Embryonic facial prominence (tissue), 1 donor: ENCODE measurements around the gene LRCH1.

Source experiments
- DNase-seq: peaks from one replicate; pipeline ENCODE4 v3.0.0-alpha.2; 2016; ENCODE audit errors: extremely low spot score

Gene LRCH1

GRCh38 chr13:46535825-46536224 is 17.1 kb upstream of the LRCH1 start:
- DNase-seq = no peak

GRCh38 chr13:46536341-46536740 is 16.6 kb upstream of the LRCH1 start:
- no peak for DNase-seq

GRCh38 chr13:46539231-46539630 is 13.7 kb upstream of the LRCH1 start:
- no peak for DNase-seq

GRCh38 chr13:46541210-46541609 is 11.8 kb upstream of the LRCH1 start:
- no peak for DNase-seq

- DNase-seq = no peak
Measured at GRCh38 chr13:46542833-46543232, 10.1 kb upstream of the LRCH1 start.

GRCh38 chr13:46543287-46543686 is 9.7 kb upstream of the LRCH1 start:
- DNase-seq = no peak

DNA sequence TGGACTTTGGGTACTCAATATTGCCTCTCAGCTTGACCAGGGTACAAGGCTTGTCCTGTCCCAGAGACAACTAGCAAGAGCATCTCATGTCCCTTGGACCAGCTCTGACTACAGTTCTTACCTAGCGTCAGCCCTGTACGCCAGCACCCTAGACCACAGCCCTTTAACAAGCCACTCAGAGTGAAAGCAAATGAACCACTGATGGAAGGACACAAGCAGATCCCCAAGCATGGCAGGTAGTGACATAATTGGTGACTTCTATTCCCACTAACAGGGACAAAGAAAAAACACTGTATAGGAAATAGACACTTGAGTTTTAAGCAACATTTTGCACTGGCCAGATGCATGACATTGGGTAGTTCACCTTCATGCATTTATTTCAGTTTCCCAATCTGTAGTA is 8.8 kb upstream of the LRCH1 start:
- DNase-seq = no peak

DNA sequence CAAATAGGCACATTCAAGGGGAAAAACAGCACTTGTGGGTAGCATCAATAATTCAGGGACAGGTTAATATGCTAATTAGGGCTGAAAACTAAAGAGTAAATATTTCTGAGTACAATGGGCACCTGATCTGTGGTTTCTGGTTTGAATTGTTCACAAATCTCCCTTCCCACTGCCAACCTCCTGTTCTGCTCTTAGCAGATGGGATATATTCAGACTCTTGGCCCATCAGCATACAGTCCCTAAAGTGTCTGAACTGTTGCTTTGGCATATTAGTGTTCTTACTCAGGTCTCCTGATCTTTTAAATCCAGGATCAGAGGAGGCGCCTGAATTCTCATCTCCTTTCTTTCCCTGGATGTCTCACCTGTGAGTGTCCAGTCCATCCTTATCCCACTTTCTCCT is 8.2 kb upstream of the LRCH1 start:
- no peak for DNase-seq

DNA sequence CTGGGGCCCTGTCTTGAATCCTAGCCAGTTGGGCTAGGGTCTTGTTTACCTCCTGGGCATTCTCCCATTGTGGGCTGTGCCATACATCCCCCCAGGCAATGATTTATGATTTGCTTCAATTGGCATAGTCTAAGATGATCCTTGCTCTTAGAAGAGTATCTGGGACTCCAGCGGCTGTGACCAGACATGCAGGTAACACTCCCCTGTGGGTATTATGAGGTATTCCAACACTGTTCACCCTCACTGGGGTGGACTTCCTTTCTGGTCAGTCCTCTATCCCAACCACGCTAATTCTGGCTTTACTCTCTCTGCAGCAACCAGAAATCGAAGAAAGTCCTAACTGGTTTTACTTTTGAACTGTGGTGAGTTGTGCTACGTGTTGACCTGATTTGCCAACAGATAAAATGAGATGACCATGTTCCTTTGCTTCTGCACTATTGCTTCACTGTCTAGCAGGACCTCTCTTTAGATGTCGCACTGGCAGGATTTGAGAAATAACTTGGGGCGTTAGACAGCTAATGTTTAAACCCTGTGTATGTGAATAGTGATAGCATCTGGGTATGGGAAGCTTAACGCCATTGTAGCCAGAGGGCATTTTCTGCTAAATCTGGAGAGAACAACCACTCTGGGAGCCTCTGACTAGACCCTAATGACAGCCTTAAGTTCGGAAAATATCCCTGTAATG is 6.7 kb upstream of the LRCH1 start:
- no peak for DNase-seq

DNA sequence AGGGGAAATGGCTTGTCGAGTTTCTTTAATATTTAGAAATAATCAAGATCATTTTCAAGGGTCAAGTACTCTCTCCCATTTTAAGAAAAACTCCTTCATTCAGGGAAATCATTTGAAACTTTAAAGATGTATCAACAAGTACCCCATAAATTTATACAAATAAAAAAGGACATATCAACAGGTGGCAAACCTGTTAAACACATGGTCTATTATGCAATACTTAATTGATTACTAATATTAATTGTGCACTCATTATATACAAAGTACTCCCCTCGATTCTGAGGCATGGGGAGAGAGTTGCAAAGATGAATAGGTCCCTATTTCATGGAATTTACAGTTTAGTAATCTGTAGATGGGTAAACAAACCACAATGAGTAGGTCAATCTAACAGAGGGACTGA is 2.1 kb upstream of the LRCH1 start:
- DNase-seq = no peak

GRCh38 chr13:46551410-46552302 is 1.3 kb upstream of the LRCH1 start:
- DNase-seq = no peak

DNA sequence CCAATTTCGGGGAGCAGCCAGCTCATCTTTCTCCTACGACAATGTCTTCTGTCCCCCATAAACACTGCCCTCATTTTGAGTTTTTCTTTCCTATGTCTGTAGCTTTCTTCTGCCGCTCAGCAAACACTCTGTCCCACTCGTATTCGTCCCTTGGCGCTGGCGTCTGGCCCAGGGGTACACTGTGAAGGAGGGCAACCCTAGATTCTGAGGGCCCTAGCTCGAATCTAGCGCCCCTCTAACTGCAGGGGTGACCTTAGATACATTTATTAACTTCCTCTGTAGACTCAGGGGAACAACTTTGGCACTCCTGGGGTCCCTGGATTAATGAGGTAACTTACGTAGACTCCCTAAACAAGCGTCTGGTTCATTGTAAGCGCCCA is 677 bp upstream of the LRCH1 start:
- DNase-seq = no peak

- DNase-seq = no peak
Measured at GRCh38 chr13:46553521-46553885, 533 bp downstream of the LRCH1 start.

GRCh38 chr13:46553886-46554858 is 1.2 kb downstream of the LRCH1 start:
- peak; percentile 81 for DNase-seq

- no peak for DNase-seq
Measured at GRCh38 chr13:46554951-46555350, 2.0 kb downstream of the LRCH1 start.

- no peak for DNase-seq
Measured at GRCh38 chr13:46555722-46556417, 2.9 kb downstream of the LRCH1 start.

- no peak for DNase-seq
Measured at GRCh38 chr13:46556418-46556779, 3.4 kb downstream of the LRCH1 start.

- DNase-seq = no peak
Measured at GRCh38 chr13:46559272-46559805, 6.4 kb downstream of the LRCH1 start.

- DNase-seq = no peak
Measured at GRCh38 chr13:46560778-46561177, 7.8 kb downstream of the LRCH1 start.

DNA sequence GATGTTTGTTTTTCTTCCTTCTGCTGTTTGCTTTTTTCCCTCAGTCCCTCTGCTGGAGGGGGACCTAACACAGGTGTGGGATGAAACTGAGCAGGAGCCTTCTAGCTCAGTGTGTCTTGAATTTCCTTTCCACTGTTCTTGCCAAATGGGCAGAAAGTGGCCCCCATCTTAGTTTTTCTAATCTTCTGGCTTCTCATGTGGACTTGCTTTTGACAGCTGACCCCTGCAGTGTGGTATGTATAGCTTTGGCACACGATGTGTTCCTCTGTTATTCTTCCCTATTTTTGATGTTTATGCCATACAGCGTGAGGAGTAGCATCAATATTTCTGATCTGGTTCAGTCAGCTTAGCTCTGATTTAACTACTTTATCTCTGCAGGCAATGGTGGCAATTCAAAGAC is 8.3 kb downstream of the LRCH1 start:
- no peak for DNase-seq

GRCh38 chr13:46561691-46562090 is 8.7 kb downstream of the LRCH1 start:
- DNase-seq = no peak
